Upper lobe of right lung (tissue), 1 donor: ENCODE results near the gene YJU2. TPM values are rescaled to one million over a fixed set of nuclear protein-coding genes. Genes with fewer than 3 reads are reported as not detected.
A peak's percentile ranks its signal among the peaks of the same experiment; 100 is the strongest.

Experiments used
- ATAC-seq: fragments of 200-7000 bp; cut with Tn5 transposase; one replicate; pipeline ENCODE4 v1.9.1; 2020; ENCODE audit warnings: mild to moderate bottlenecking, moderate library complexity
- DNase-seq: peaks from one replicate; pipeline ENCODE4 v3.0.0-alpha.2; 2020
- H3K27ac ChIP-seq: fragments of 200-600 bp; one replicate; pipeline ENCODE4 v1.8.0; 2022
- H3K27me3 ChIP-seq: fragments of 200-600 bp; one replicate; pipeline ENCODE4 v1.8.0; 2022; ENCODE audit warnings: mild to moderate bottlenecking
- H3K36me3 ChIP-seq: fragments of 200-600 bp; one replicate; pipeline ENCODE4 v1.8.0; 2022
- H3K4me1 ChIP-seq: fragments of 200-600 bp; one replicate; pipeline ENCODE4 v1.8.0; 2022
- H3K4me3 ChIP-seq: fragments of 200-600 bp; one replicate; pipeline ENCODE4 v1.8.0; 2022; ENCODE audit warnings: mild to moderate bottlenecking
- H3K9me3 ChIP-seq: fragments of 200-600 bp; one replicate; pipeline ENCODE4 v1.8.0; 2022
- CTCF ChIP-seq: fragments of 200-600 bp; IDR thresholded peaks from one replicate; pipeline ENCODE4 v1.8.0; 2022; ENCODE audit warnings: antibody characterized with exemption
- intact Hi-C: fragments of 100-400 bp; cut with DNase I; formaldehyde crosslinking; loops from one replicate; pipeline ENCODE4 v1.11.0; 2022
- total RNA-seq: library from RNA; stranded (reverse); fragmentation: NEBNext Ultra II Directional; extraction: Animal tissue kit (Norgen Biotek cat#: 25700); gene quantifications from one replicate; pipeline ENCODE4 v1.2.1, GENCODE V29; 2021
- donor health status: DM: no; HTN: yes; CAD: no; lungs with severe emphysema.

The YJU2 gene
- total RNA-seq, 1 donor from 2014 or later = 18.9 TPM

GRCh38 chr19:4291184-4291732 is 44.4 kb downstream of the YJU2 start:
- intact Hi-C loops = no loop called here

GRCh38 chr19:4292515-4292914 is 45.6 kb downstream of the YJU2 start:
- intact Hi-C loops = no loop called here
- no peak for DNase-seq

More at GRCh38 chr19:4291184-4291732, 44.4 kb downstream of the YJU2 start:
- no peak for TF ChIP-seq CTCF
- DNase-seq (no peak), ATAC-seq (no peak)
- H3K4me1 ChIP-seq = no peaks in the 10 kb centered on the region
- no peak overlapping the region for H3K4me3 ChIP-seq
- H3K36me3 ChIP-seq = no peaks in the 10 kb centered on the region
- H3K9me3 ChIP-seq = no peaks in the 10 kb centered on the region
- H3K27ac ChIP-seq = no peak overlapping the region
- H3K27me3 ChIP-seq = peaks cover 19% of the 10 kb centered on the region

GRCh38 chr19:4294389-4294788 is 47.5 kb downstream of the YJU2 start:
- no peak for TF ChIP-seq CTCF
- no peaks in the 10 kb centered on the region for H3K36me3 ChIP-seq
- H3K27ac ChIP-seq = no peak overlapping the region
- H3K4me3 ChIP-seq = no peak overlapping the region
- DNase-seq (no peak), ATAC-seq (no peak)
- peaks cover 19% of the 10 kb centered on the region for H3K27me3 ChIP-seq
- H3K9me3 ChIP-seq = no peaks in the 10 kb centered on the region
- intact Hi-C loops = no loop called here
- H3K4me1 ChIP-seq = no peaks in the 10 kb centered on the region

More at GRCh38 chr19:4292515-4292914, 45.6 kb downstream of the YJU2 start:
- H3K4me1 ChIP-seq = no peaks in the 10 kb centered on the region
- H3K9me3 ChIP-seq = no peaks in the 10 kb centered on the region
- ATAC-seq = no peak
- H3K27ac ChIP-seq = no peak overlapping the region
- no peak for TF ChIP-seq CTCF
- H3K27me3 ChIP-seq = peaks cover 23% of the 10 kb centered on the region
- H3K4me3 ChIP-seq = no peak overlapping the region
- no peaks in the 10 kb centered on the region for H3K36me3 ChIP-seq

- no peaks in the 10 kb centered on the region for H3K36me3 ChIP-seq
- no peaks in the 10 kb centered on the region for H3K9me3 ChIP-seq
- intact Hi-C loops = no loop called here
- no peak for TF ChIP-seq CTCF
- H3K27me3 ChIP-seq = peaks cover 19% of the 10 kb centered on the region
- peak; percentile 34 for ATAC-seq
- no peak overlapping the region for H3K4me3 ChIP-seq
- H3K4me1 ChIP-seq = no peaks in the 10 kb centered on the region
- no peak for DNase-seq
- H3K27ac ChIP-seq = no peak overlapping the region
Observed at GRCh38 chr19:4295972-4296771, 49.3 kb downstream of the YJU2 start.

- DNase-seq = no peak
- H3K4me1 ChIP-seq = no peaks in the 10 kb centered on the region
- H3K27me3 ChIP-seq = peaks cover 19% of the 10 kb centered on the region
- no peak overlapping the region for H3K4me3 ChIP-seq
- intact Hi-C loops = no loop called here
- H3K36me3 ChIP-seq = no peaks in the 10 kb centered on the region
- TF ChIP-seq CTCF = no peak
- H3K9me3 ChIP-seq = no peaks in the 10 kb centered on the region
- ATAC-seq = peak; percentile 18
- H3K27ac ChIP-seq = no peak overlapping the region
Observed at GRCh38 chr19:4297901-4298809, 51.3 kb downstream of the YJU2 start.
